GM12864 (cell line): Measurements from ENCODE around the gene PRKG1.

Source experiments
- DNase-seq: peaks from one replicate; pipeline ENCODE4 v3.0.0-alpha.2; 2011; ENCODE audit warnings: low read depth
- H3K4me3 ChIP-seq: 2 replicates; pipeline ENCODE4 v1.5.1; 2011; ENCODE audit warnings: mild to moderate bottlenecking, low read depth, low read length, control low read depth
- TF ChIP-seq, protein P1 (sequence below): IDR thresholded peaks from 2 replicates; pipeline ENCODE4 v1.5.1; 2011; ENCODE audit warnings: low read depth, mild to moderate bottlenecking, moderate library complexity, low read length, control low read depth, inconsistent platforms; ENCODE audit errors: missing control alignments

Gene PRKG1

DNA sequence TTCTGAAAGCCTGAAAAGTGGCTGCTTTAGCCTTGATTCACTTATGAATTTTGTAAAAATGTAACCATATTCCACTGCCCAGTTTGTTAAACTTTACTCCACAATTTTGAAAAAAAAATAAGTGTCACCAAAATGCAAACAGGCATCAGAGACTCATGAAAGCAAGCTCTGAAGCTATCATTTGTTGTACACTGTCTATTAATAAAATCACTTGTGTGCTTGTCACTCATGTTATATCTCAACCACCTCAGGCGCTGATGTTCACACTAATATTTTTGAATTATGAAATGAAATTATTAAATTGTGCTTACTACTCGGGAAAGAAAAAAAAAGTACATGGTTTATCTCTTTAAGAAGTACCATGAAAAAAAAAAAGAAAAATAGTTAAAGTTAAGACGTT is 1205.3 kb downstream of the PRKG1 start:
- TF ChIP-seq, protein P1, sequence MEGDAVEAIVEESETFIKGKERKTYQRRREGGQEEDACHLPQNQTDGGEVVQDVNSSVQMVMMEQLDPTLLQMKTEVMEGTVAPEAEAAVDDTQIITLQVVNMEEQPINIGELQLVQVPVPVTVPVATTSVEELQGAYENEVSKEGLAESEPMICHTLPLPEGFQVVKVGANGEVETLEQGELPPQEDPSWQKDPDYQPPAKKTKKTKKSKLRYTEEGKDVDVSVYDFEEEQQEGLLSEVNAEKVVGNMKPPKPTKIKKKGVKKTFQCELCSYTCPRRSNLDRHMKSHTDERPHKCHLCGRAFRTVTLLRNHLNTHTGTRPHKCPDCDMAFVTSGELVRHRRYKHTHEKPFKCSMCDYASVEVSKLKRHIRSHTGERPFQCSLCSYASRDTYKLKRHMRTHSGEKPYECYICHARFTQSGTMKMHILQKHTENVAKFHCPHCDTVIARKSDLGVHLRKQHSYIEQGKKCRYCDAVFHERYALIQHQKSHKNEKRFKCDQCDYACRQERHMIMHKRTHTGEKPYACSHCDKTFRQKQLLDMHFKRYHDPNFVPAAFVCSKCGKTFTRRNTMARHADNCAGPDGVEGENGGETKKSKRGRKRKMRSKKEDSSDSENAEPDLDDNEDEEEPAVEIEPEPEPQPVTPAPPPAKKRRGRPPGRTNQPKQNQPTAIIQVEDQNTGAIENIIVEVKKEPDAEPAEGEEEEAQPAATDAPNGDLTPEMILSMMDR: no peak
- DNase-seq: no peak
- H3K4me3 ChIP-seq: no peak overlapping the region

DNA sequence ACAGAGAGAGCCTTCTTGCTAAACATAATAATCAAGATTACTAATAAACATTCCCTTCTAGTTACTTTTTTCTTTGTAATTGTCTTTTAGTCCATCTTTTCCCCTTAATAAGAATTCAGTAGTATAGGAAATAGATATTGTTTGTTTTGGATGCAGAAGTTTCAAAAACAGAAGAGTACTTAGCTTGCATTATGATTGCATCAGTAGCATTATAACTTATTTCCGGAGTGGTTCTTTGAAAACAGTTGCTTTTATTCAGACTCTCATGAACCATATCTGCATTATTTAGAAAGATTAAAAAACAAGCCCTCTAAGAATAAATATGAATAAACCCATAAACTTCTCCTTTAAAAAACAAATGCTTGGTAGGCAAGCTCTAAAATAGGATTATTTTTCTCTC is 1205.8 kb downstream of the PRKG1 start:
- TF ChIP-seq, protein P1: no peak
- H3K4me3 ChIP-seq: no peak overlapping the region
- no peak for DNase-seq

DNA sequence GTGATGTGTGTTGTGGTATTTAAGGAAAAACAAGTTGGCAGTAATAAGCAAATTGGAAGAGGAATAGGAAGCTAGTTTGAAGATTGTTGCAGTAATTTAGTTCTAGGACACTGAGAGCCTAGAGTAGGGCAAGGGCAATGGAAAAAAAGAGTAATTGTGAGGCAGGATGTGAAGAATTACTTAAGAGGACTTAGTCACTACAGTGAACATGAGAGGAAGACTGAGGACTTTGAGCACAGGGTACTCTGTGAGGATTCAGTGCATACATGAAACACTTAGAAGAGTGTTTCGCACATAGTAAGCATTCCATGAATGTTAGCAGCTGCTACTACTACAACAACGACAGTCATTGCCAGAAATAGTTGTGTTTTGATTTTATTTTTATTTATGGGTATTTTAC is 1208.9 kb downstream of the PRKG1 start:
- H3K4me3 ChIP-seq: no peak overlapping the region
- TF ChIP-seq, protein P1: no peak
- no peak for DNase-seq

DNA sequence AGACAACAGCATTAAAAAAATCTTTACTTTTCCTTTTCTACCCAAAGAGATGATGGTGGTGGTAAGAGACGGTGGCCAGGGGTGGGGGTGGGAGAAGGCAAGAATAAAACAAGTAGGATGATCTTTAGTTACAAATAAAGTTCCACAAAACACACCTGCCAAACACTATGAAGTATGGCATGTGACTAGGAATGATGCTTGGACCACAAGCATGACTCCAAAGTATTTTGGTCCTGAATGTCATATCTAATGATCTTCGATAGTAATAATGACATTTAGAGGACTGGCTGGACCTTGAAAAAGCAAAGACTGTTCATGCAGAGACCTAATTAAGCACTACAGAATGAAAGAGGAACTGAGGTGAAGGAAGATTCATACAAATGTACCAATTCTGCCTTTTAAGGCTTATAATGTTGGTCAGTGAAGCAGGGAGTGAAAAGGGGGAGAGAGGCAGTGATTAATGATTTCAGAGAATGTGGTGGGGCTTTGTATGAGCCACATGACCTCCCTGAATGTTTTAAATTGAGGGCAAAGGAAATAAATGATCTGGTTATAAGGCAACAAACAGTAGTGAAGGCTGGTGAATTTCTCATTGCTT is 1210.2 kb downstream of the PRKG1 start:
- TF ChIP-seq, protein P1: no peak
- DNase-seq: no peak
- H3K4me3 ChIP-seq: no peak overlapping the region

DNA sequence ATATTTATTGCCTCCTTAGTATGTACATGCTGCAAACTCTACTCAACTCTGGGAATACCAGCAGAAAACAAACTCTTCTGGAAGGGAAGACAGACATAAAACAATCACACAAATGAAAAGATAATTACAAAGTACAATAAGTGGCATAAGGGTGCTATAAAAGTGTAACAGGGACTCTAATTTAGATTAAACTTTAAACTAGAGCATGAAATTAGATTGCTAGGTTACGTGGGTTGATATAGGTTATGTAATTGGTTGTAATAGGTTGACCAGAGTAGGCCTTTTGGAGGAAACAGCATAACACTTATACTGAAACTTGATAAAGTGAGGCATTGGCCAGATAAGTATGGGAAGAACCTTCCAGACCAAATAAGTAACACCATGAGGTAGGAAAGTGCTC is 1213.6 kb downstream of the PRKG1 start:
- no peak for DNase-seq
- TF ChIP-seq, protein P1: no peak
- H3K4me3 ChIP-seq: no peak overlapping the region

DNA sequence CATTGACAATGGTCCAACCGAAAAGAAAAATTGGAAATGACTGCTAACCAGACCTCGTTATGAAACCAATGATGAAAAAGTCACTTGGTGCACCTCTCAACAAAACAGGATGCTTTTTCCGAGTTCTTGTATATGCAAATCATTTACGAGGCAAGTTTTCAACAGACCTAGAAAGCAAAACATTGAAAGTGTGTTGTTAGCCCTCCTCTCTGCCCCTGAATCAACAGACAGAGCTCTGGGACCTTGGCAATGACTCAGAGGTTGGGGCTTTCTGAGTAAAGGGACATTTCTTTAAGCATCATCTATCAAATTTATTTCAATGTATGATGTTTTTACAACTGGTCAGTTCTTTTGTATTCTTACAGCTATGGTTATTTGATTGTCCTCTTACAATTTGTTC is 1223.5 kb downstream of the PRKG1 start:
- DNase-seq: no peak
- TF ChIP-seq, protein P1: no peak
- H3K4me3 ChIP-seq: no peak overlapping the region

DNA sequence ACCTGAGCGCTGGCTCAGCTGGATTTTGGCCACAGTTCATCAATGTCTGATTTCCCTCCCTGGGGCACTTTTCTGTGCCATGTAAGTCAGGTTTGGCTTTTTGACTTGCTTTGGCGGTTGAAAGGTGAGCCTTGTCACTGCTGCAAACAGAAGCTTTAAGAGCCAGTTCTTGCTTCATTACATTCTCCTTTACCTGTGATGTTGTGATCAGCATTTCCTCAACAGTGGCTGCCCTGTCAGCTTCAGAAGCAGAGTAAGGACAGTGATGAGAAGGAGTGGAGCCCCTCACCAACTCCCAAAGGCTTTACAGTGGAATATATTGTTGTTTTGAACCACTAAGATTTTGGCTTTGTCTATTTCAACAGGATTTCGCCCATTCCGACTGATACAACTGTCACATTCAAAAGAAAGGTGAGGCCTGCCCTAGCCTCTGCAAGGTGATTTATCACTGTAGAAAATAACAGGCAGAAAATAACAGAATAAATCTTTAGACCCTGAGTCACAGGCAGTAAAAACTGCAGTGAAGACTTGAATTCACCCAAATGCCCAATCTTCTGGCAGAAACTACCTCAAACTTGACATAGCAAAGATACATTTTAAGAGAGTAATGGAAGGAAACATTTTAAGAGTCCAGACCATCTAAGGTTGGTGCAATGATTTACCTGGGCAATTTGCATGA is 1226.5 kb downstream of the PRKG1 start:
- TF ChIP-seq, protein P1: no peak
- DNase-seq: no peak
- no peak overlapping the region for H3K4me3 ChIP-seq
